Measurements from ENCODE around the gene KLHDC4. TPM values are rescaled to one million over a fixed set of nuclear protein-coding genes. Genes with fewer than 3 reads are reported as not detected.

Gene KLHDC4
- total RNA-seq, 1 experiment from 2014 or later: 117 TPM

DNA sequence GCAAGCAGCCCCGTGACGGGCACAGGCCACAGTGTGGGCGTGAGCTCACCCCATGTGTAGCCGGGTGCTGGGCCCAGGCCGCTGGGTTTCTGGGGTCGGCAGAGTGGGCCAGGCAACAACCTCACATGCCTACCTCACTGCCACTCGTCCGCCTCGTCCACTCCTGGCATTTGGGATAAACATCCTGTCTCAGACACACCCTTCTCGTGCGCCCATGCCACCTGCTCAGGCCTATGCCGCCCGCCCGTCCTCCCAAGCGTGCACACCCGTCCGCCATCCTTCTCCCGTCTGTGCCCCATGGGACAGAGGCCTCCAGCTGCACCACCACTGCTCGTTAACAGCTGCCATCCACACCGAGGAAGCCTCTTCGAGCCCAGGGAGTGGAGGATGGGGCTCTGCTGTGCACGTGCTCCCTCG is 64.3 kb downstream of the KLHDC4 start:
- Histone ChIP-seq H3K4me3 (ENCODE audit: low read depth, low read length) (no peak overlapping the region), H3K27me3 (replicated peaks; ENCODE audit: control insufficient read depth, insufficient read depth, low read length) (no peaks in the 10 kb centered on the region), H3K36me3 (ENCODE audit: control insufficient read depth, insufficient read depth, low read length) (peaks cover 1% of the 10 kb centered on the region), H3K4me1 (no peaks in the 10 kb centered on the region), H3K9me3 (no peaks in the 10 kb centered on the region)
- H3K9me3 Mint-ChIP-seq (ENCODE audit: unreplicated experiment): no peaks in the 10 kb centered on the region
- intact Hi-C loops (cut with micrococcal nuclease; ENCODE audit: unreplicated experiment): no loop called here
- CTCF ChIA-PET: interaction anchor here (0.8 kb wide), 1 partner anchor 66 kb away, joined by 3 read pairs; no protein-coding TSS in a partner anchor
- TF ChIP-seq, protein P1, sequence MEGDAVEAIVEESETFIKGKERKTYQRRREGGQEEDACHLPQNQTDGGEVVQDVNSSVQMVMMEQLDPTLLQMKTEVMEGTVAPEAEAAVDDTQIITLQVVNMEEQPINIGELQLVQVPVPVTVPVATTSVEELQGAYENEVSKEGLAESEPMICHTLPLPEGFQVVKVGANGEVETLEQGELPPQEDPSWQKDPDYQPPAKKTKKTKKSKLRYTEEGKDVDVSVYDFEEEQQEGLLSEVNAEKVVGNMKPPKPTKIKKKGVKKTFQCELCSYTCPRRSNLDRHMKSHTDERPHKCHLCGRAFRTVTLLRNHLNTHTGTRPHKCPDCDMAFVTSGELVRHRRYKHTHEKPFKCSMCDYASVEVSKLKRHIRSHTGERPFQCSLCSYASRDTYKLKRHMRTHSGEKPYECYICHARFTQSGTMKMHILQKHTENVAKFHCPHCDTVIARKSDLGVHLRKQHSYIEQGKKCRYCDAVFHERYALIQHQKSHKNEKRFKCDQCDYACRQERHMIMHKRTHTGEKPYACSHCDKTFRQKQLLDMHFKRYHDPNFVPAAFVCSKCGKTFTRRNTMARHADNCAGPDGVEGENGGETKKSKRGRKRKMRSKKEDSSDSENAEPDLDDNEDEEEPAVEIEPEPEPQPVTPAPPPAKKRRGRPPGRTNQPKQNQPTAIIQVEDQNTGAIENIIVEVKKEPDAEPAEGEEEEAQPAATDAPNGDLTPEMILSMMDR (IDR thresholded peaks at IDR 0.05; ENCODE audit: insufficient read depth in 1 of 2, low read depth in 1 of 2, low read length in 1 of 2, severe bottlenecking in 1 of 2, unreplicated experiment in 1 of 2): no peak
- no peaks in the 10 kb centered on the region for H3K4me1 Mint-ChIP-seq (ENCODE audit: low read depth, unreplicated experiment)
- H3K27me3 Mint-ChIP-seq (ENCODE audit: insufficient read depth, unreplicated experiment): no peaks in the 10 kb centered on the region
- DNase-seq: no peak
- POLR2A ChIA-PET: no interaction called here
- H3K4me3 Mint-ChIP-seq (ENCODE audit: unreplicated experiment): no peak overlapping the region
- no peak overlapping the region for H3K27ac Mint-ChIP-seq (ENCODE audit: unreplicated experiment)
- no TSS peak for BruUV-seq (replicated peaks)
- H3K36me3 Mint-ChIP-seq (ENCODE audit: insufficient read depth, unreplicated experiment): peaks cover 29% of the 10 kb centered on the region

DNA sequence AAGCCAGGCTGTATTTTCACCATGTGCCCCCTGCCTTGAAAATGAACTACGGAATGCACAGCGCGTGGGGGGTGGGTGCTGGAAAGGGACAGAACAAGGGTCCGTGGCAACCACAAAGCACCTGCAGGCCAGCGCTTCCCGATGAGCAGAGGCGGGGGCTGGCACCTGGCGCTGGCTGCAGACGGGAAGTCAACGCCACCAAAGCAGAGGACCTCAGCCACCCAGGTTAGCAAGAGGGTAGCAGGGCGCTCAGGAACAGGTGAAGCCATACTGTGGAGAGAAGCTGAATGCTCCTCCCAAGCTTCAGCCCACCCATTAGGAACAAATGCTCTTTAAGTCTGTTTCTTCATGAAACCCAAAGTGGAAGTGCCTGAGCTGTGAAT is 64.7 kb downstream of the KLHDC4 start:
- Histone ChIP-seq H3K4me1 (no peaks in the 10 kb centered on the region), H3K36me3 (ENCODE audit: control insufficient read depth, insufficient read depth, low read length) (peaks cover 1% of the 10 kb centered on the region), H3K4me3 (ENCODE audit: low read depth, low read length) (no peak overlapping the region), H3K27me3 (replicated peaks; ENCODE audit: control insufficient read depth, insufficient read depth, low read length) (no peaks in the 10 kb centered on the region), H3K9me3 (no peaks in the 10 kb centered on the region)
- Mint-ChIP-seq H3K4me1 (ENCODE audit: low read depth, unreplicated experiment) (no peaks in the 10 kb centered on the region), H3K4me3 (ENCODE audit: unreplicated experiment) (no peak overlapping the region), H3K36me3 (ENCODE audit: insufficient read depth, unreplicated experiment) (peaks cover 29% of the 10 kb centered on the region), H3K9me3 (ENCODE audit: unreplicated experiment) (no peaks in the 10 kb centered on the region), H3K27me3 (ENCODE audit: insufficient read depth, unreplicated experiment) (no peaks in the 10 kb centered on the region), H3K27ac (ENCODE audit: unreplicated experiment) (no peak overlapping the region)
- ChIA-PET CTCF (interaction anchor here (0.8 kb wide), 1 partner anchor 65 kb away, joined by 3 read pairs; no protein-coding TSS in a partner anchor), POLR2A (no interaction called here)
- DNase-seq: no peak
- TF ChIP-seq, protein P1 (IDR thresholded peaks at IDR 0.05; ENCODE audit: insufficient read depth in 1 of 2, low read depth in 1 of 2, low read length in 1 of 2, severe bottlenecking in 1 of 2, unreplicated experiment in 1 of 2): no peak
- BruUV-seq (replicated peaks): no TSS peak
- intact Hi-C loops (cut with micrococcal nuclease; ENCODE audit: unreplicated experiment): no loop called here

DNA sequence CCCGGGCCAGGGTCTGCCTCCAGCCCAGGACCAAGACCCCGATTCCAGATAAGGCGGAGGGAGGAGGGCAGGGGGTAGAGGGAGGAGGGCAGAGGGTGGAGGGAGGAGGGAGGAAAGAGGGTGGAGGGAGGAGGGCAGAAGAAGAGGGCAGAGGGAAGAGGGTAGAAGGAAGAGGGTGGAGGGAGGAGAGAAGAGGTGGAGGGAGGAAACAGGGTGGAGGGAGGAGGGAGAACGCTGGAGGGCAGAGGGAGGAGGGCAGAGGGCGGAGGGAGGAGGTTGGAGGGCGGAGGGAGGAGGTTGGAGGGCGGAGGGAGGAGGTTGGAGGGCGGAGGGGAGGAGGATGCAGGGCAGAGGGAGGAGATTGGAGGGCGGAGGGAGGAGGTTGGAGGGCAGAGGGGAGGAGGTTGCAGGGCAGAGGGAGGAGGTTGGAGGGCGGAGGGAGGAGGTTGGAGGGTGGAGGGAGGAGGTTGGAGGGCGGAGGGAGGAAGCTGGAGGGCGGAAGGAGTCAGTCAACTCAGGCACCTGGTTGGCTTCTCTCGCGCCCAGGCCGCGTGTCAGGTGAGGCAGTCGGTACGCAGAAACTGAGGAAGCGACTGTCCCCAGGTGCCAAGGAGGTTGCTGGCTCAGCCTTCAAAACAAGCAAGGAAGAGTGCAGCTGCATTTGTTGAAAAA is 65.2 kb downstream of the KLHDC4 start:
- BruUV-seq (replicated peaks): no TSS peak
- Mint-ChIP-seq H3K4me3 (ENCODE audit: unreplicated experiment) (no peak overlapping the region), H3K9me3 (ENCODE audit: unreplicated experiment) (no peaks in the 10 kb centered on the region), H3K4me1 (ENCODE audit: low read depth, unreplicated experiment) (no peaks in the 10 kb centered on the region), H3K36me3 (ENCODE audit: insufficient read depth, unreplicated experiment) (peaks cover 29% of the 10 kb centered on the region), H3K27me3 (ENCODE audit: insufficient read depth, unreplicated experiment) (no peaks in the 10 kb centered on the region), H3K27ac (ENCODE audit: unreplicated experiment) (no peak overlapping the region)
- no peak for DNase-seq
- intact Hi-C loops (cut with micrococcal nuclease; ENCODE audit: unreplicated experiment): no loop called here
- TF ChIP-seq, protein P1 (IDR thresholded peaks at IDR 0.05; ENCODE audit: insufficient read depth in 1 of 2, low read depth in 1 of 2, low read length in 1 of 2, severe bottlenecking in 1 of 2, unreplicated experiment in 1 of 2): no peak
- no peaks in the 10 kb centered on the region for H3K4me1 ChIP-seq
- H3K36me3 ChIP-seq (ENCODE audit: control insufficient read depth, insufficient read depth, low read length): peaks cover 1% of the 10 kb centered on the region
- H3K27me3 ChIP-seq (replicated peaks; ENCODE audit: control insufficient read depth, insufficient read depth, low read length): no peaks in the 10 kb centered on the region
- POLR2A ChIA-PET: no interaction called here
- H3K4me3 ChIP-seq (ENCODE audit: low read depth, low read length): no peak overlapping the region
- CTCF ChIA-PET: no interaction called here
- no peaks in the 10 kb centered on the region for H3K9me3 ChIP-seq

Measured in Caco-2 (cell line).